Measurements from ENCODE around the gene FCGBP.
"Not testable (repeated sequence)": the region's sequence is repeated elsewhere in the genome, so short reads cannot be mapped to it uniquely, and the experiment has no call there.

DNA sequence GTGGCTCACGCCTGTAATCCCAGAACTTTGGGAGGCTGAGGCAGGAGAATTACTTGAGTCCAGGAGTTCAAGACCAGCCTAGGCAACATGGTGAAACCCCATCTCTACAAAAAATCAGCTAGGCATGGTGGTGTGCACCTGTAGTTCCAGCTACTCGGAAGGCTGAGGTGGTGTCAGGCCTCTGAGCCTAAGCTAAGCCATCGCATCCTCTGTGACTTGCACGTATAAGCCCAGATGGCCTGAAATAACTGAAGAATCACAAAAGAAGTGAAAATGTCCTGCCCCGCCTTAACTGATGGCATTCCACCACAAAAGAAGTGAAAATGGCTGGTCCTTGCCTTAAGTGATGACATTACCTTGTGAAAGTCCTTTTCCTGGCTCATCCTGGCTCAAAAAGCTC lies 23.5 kb upstream of the FCGBP start:
- TF ChIP-seq, protein P1, sequence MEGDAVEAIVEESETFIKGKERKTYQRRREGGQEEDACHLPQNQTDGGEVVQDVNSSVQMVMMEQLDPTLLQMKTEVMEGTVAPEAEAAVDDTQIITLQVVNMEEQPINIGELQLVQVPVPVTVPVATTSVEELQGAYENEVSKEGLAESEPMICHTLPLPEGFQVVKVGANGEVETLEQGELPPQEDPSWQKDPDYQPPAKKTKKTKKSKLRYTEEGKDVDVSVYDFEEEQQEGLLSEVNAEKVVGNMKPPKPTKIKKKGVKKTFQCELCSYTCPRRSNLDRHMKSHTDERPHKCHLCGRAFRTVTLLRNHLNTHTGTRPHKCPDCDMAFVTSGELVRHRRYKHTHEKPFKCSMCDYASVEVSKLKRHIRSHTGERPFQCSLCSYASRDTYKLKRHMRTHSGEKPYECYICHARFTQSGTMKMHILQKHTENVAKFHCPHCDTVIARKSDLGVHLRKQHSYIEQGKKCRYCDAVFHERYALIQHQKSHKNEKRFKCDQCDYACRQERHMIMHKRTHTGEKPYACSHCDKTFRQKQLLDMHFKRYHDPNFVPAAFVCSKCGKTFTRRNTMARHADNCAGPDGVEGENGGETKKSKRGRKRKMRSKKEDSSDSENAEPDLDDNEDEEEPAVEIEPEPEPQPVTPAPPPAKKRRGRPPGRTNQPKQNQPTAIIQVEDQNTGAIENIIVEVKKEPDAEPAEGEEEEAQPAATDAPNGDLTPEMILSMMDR (IDR thresholded peaks at IDR 0.05), result not testable (repeated sequence)
- not testable (repeated sequence) for TF ChIP-seq EP300 (IDR thresholded peaks at IDR 0.05)
